ENCODE data around the gene TRAF3IP3. TPM values are rescaled to one million over a fixed set of nuclear protein-coding genes. Genes with fewer than 3 reads are reported as not detected.
"Not testable (repeated sequence)": the region's sequence is repeated elsewhere in the genome, so short reads cannot be mapped to it uniquely, and the experiment has no call there.

TRAF3IP3 gene
- total RNA-seq, 1 donor from 2014 or later, result 8.9 TPM

GRCh38 chr1:209767706-209768105 lies 11.9 kb downstream of the TRAF3IP3 start:
- DNase-seq (ENCODE audit: low spot score), result no peak

DNA sequence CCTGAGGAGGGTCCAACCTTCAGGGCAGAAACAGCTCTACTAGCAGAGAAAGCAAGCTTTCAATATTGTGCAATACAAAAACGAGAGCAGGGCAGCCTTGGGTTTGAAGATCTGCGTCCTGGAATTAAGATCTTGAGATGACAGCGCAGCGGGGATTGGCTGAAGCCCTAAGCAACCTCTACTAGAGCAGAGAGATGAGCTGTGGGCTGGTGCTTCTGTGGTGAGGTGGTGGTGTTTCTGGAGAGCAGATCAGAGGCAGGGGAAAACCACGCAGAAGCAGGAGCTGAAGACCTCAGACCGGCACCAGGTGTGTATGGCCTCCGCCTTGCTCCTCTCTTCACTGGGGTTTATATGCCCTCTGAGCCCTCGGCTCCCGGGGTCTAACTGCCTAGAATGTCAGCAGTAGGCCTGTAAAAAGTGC lies 12.5 kb downstream of the TRAF3IP3 start:
- peak; percentile 51 for DNase-seq (ENCODE audit: low spot score)

DNA sequence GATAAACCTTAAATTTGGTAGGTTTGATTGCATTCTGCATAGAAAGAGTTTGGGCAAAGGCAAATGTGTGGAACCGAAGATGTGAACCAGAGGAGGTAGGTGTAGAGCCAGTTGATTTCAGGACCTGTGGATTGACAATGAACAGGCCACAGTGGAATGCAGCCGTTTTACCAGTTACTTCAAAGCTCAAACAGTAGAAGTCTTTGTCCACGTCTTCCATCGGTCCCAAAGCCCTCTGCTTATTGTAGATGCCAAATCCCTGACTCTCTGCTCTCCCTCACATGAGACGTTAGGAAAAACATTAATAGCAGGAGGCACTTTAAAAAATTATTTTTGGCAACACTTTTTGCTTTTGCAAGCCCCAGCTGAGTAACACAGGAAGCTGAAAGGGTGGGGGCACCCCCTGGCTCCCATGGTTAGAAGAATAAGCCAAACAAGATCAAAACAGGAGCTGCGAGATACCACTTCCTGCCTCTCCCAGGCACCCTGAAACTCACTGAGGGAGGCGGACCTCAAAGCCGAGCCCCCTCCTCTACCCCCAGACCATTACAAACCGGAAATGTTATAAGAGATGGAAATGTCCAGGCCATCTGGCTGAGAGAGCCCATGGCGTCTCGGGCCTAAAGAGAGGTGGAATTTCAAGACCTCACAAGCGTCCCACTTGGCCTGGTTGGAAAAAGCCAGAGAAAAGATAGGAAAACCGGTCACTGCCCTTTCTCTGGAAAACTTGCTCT lies 13.5 kb downstream of the TRAF3IP3 start:
- peak; percentile 65 for DNase-seq (ENCODE audit: low spot score)

GRCh38 chr1:209769971-209770370 lies 14.1 kb downstream of the TRAF3IP3 start:
- no peak for DNase-seq (ENCODE audit: low spot score)

- DNase-seq (ENCODE audit: low spot score), result no peak
These were observed 15.0 kb downstream of the TRAF3IP3 start for GRCh38 chr1:209770636-209771415.

DNA sequence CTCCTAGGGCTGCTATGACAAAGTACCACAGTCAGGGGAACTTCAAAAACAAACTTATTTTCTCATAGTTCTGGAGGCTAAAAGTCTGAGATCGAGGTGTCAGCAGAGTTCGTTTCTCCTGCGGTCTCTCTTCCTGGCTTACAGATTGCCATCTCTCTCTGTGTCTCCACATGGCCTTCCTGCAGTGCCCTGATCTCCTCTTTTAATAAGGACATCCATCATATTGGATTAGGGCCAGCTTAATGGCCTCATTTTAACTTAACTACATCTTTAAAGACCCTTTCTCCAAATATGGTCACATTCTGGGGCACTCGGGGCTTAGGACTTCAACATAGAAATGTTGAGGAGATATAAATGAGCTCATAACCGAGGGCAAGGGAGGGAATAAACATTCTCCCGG lies 16.3 kb downstream of the TRAF3IP3 start:
- no peak for DNase-seq (ENCODE audit: low spot score)

DNA sequence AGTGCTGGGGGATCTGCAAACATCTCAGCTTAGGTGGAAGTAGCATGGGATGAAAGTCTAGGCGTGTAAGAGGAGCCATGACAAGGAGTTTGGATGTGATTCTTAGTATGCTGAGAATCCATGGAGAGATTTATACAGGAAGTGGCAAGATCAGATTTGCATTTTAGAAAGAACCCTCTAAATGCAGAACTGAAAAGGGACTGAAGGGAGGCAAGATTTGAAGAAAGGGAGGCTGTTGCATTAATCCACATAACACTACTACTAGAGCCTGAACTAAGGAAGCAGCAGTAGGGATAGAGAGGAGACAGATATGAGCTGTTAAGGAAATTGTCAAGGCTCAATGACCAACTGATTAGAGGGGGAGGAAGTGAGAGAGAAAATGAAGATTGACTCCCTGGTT lies 18.7 kb downstream of the TRAF3IP3 start:
- DNase-seq (ENCODE audit: low spot score), result no peak

- DNase-seq (ENCODE audit: low spot score), result no peak
These were observed 19.8 kb downstream of the TRAF3IP3 start for GRCh38 chr1:209775678-209776077.

DNA sequence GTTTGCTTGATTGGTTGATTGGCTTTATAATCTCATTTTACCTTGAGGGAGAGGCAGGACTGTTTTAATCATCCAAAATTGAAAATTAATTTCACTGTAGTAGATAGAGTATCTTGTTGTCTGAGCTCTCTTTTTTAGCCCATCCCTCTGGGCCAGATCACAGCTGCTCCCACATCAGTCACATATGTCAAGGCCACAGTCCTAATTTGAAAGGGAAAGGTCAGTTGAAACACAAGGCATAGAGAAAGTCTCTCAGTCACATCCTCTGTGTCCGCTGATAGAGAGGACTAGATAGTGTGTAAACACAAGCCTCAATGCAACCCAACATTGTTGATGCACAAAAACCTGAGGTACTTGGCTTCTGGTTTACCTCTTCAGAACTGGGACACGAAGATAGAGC lies 21.7 kb downstream of the TRAF3IP3 start:
- DNase-seq (ENCODE audit: low spot score), result no peak

DNA sequence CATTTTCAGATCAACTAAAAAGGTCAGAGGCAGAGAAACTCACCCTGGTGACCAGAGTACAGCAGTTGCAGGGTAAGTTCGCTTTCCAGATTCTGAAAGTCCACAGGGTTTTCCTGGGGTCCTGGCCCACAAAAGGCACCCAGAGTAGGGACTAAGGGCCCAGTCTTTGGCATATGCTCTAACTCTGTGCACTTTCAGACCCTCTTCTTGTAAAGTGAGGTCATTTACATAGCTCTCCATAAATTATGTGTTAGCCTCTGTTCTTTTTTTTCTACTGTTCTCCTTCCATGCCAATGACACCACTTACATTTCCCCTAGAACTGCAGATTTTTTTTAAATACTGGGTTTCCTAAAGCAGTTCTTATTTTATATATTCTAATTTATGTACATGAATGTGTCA lies 22.2 kb downstream of the TRAF3IP3 start:
- no peak for DNase-seq (ENCODE audit: low spot score)

- DNase-seq (ENCODE audit: low spot score), result no peak
These were observed 24.4 kb downstream of the TRAF3IP3 start for GRCh38 chr1:209780268-209780667.

- DNase-seq (ENCODE audit: low spot score), result no peak
These were observed 27.5 kb downstream of the TRAF3IP3 start for GRCh38 chr1:209783386-209783785.

DNA sequence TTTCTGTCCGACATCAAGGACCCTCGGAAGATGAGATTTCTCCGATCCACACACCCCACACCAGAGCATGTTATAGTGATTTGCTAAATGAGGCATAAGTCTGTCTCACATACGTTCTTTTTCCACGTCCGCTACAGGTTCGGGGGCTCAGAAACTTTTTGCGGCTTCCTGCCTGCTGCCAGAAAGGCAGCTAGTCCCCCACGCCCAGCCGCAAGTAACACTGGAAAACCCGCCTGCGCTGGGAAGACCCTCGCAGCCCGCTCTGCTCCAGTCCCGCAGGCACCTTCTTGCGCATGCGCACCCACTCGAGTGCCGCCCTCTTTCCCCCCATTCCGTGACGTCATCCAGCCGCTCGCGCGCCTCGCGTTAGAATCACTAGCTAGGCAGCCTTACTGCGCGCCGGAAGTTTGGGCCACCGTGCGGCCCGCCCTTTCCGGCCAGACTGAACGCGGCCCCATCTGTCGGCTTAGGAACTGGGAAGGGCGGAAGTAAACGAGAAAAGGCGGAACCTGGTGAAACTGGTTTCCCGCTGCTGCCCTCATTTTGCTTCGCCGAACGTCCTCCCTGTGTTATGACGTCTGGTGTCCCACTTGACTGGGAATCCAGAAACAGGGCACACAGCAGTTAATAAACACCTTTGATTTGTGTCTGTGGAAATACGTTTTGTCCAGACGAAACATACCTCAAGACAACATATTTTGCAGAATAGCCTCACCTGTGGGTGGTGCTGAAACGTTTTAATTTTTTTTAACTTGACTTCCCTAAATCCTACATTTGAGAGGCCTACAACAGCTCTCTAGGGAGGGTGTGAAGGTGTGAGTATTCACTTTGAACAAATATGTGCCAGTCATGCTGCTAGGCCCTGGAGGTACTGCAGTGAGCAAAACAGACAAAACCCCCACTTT lies 28.7 kb downstream of the TRAF3IP3 start, which contains the start of gene C1orf74:
C1orf74 (minus strand) TSS at position 295 of the 905 bp plus-strand sequence. CDS start 925 bp downstream, outside the sequence.
- peak; percentile 99 for DNase-seq (ENCODE audit: low spot score)

- DNase-seq (ENCODE audit: low spot score), result no peak
These were observed 29.7 kb downstream of the TRAF3IP3 start for GRCh38 chr1:209785592-209785991.

GRCh38 chr1:209786146-209786545 lies 30.3 kb downstream of the TRAF3IP3 start:
- DNase-seq (ENCODE audit: low spot score), result no peak

DNA sequence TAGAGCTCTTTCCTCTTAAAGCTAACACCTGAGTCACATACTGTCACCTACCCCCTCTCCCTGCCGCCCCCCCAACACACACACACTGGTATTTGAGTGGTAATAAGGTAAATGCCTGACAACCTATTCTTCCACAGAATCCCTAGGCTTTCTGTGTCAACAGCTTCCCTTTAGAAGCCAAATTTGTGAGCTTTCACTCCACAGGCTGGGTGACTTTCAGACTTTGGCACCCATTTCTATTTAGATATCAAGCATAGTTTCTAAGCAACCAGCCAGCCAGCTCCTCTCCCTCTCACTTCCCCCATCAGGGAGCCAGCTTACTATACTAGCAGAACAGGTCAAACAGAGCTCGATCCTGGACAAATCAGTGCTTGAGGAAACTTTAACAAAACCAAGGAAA lies 31.7 kb downstream of the TRAF3IP3 start:
- DNase-seq (ENCODE audit: low spot score), result peak; percentile 78

DNA sequence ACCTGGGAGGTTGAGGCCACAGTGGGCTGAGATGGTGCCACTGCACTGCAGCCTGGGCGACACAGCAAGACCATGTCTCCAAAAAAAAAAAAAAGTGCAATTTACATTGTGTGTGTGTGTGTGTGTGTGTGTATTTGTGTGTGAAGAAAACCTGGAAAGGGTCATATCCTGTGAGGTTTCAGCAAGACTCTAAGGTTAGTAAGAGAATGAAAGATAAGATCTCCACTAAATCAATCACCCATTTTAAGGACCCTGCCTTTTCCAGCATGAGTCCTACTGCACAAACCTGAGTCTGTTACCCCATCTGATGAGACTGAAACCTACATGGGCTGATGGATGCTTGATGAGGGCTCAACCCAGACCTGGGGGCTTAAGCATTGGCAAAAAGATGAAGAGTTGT lies 33.4 kb downstream of the TRAF3IP3 start:
- DNase-seq (ENCODE audit: low spot score), result no peak

DNA sequence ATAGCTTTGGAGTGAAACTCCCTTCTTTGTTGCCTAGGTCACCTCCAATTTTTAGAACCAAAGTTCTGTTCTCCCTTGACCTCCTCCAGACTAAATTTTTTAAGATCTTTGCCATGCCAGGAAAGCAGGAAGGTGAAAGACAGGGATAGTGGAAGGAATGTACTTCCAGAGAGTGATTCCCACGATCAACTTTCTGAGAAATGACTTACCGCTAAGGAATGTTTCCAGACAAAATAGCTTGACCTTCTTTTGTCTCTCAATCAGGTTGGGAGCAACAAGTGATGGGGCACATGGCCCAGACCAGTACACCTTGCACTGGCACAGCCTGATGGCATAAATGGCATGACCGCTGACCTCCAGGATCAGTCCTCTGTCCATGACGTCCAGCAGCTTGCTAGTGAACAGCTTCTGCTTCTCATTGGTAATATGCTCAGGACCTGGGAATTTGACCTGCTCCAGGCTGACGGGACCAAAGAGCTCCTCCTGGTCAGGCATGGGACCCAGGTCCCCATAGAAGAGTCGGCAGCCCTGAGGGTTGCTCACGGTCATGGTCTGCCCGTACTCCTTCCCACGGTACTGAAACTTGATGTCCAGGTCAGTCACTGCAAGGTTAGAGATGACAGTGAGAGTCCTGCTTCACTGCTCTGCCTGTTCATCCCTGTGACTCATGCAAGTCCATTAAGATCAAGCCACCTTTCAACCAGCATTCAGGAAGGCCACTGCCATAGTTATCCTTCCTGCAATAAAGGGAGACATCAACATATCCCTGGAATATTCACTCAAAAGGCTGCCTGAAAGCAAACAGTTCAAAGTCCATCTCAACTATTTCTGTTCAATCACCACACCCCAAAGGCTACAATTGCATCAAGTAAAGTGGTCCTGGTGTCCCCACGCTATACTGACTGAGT lies 34.7 kb downstream of the TRAF3IP3 start:
- peak; percentile 37 for DNase-seq (ENCODE audit: low spot score)

- DNase-seq (ENCODE audit: low spot score), result peak; percentile 37
These were observed 36.1 kb downstream of the TRAF3IP3 start for GRCh38 chr1:209791920-209792319.

DNA sequence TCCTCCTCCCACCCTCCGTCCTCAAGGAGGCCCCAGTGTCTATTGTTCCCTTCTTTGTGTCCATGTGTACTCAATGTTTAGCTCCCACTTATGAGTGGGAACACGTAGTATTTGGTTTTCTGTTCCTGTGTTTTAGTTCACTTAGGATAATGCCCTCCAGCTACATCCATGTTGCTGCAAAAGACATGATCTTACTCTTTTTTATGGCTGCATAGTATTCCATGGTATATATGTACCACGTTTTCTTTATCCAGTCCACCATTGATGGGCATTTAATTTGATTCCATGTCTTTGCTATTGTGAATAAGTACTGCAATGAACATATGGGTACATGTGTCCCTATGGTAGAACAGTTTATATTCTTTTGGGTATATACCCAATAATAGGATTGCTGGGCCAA lies 37.9 kb downstream of the TRAF3IP3 start:
- not testable (repeated sequence) for DNase-seq (ENCODE audit: low spot score)
